ENCODE measurements around the gene MIOX.

The MIOX gene

DNA sequence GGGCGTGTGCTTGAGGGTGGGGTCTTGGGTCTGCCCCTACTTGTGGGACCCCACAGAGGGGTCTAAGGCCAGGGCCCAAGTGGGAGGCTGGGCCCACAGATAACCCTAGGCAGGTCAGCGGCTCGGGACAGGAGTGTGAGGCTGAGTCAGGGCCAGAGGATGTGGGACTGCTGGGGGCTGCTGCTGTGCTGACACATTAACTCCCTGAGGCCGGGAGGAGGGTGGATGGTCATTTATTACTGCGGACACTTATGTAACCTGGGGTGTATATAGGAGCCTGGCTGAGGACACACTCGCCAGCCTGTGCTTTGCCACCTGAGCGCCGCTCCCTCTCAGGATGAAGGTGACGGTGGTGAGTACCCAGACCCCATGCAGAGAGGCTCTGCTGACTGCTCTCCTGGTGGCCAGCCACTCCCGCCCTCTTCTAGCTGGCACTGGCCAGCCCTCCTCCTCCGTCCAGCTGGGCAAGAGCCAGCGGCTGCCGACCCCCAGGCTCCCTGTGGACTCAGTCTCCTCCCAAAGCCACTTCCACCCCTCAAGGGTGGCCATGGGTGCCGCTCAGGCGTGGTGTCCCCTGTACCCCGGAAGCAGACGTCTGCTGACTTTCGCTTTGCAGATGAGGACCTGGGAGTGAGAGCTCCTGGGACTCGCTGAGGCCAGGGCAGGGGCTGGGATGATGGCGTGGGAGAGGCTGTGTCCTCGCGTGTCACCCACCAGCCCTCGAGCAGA lies at the start of gene MIOX:
MIOX (plus strand) TSS at position 299 of the 729 bp plus-strand sequence; CDS start at position 338, 39 bp downstream.
- no peak within 1 kb of the TSS for H3K4me3 ChIP-seq (ENCODE audit: low read depth, low read length)
- TF ChIP-seq CTCF (IDR thresholded peaks at IDR 0.05; ENCODE audit: low read depth, low read length), result no peak

DNA sequence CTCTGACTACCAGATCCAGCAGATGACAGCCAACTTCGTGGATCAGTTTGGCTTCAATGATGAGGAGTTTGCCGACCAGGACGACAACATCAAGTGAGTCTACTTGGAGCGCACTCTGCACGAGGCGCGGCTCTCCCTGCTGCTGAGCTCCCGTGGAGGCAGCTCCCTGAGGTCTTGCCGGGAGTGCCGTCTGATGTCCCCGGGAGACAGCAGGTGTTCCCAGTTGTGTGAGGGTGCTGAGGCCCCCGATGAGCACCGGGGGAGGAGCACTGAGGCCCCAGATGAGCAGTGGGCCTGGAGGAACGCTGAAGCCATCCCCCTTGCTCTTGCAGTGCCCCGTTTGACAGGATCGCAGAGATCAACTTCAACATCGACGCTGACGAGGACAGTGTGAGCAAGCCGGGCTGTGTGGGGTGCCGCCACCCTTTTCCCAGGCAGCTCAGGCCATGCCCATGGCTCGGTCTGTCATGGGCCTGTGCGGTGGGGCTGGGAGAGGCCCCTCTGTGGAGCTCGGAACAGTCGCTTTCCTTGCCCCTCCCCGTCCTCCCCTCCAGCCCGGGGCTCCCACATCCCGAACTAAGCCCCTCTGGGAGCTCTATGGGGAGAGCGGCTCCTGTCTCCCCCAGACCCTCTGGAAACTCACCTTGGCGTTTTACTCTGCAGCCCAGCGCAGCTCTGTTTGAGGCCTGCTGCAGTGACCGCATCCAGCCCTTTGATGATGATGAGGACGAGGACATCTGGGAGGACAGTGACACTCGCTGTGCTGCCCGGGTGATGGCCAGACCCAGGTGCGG lies 49.0 kb upstream of the MIOX start:
- TF ChIP-seq CTCF (IDR thresholded peaks at IDR 0.05; ENCODE audit: low read depth, low read length), result no peak
- in situ Hi-C loops (cut with HindIII; ENCODE audit: low sequenced_read_pairs), result no loop called here
- no peak overlapping the region for H3K4me3 ChIP-seq (ENCODE audit: low read depth, low read length)
- no peak for DNase-seq (ENCODE audit: low read depth, low spot score)

More for the DNA sequence above, at the start of gene MIOX:
- no peak for DNase-seq (ENCODE audit: low read depth, low spot score)
- in situ Hi-C loops (cut with HindIII; ENCODE audit: low sequenced_read_pairs), result no loop called here

GRCh38 chr22:50438305-50439275 lies 48.1 kb upstream of the MIOX start:
- no peak for TF ChIP-seq CTCF (IDR thresholded peaks at IDR 0.05; ENCODE audit: low read depth, low read length)
- in situ Hi-C loops (cut with HindIII; ENCODE audit: low sequenced_read_pairs), result no loop called here
- DNase-seq (ENCODE audit: low read depth, low spot score), result no peak
- no peak overlapping the region for H3K4me3 ChIP-seq (ENCODE audit: low read depth, low read length)

- in situ Hi-C loops (cut with HindIII; ENCODE audit: low sequenced_read_pairs), result no loop called here
- DNase-seq (ENCODE audit: low read depth, low spot score), result no peak
- no peak overlapping the region for H3K4me3 ChIP-seq (ENCODE audit: low read depth, low read length)
- TF ChIP-seq CTCF (IDR thresholded peaks at IDR 0.05; ENCODE audit: low read depth, low read length), result no peak
Observed at GRCh38 chr22:50439314-50439870, 47.3 kb upstream of the MIOX start.

- in situ Hi-C loops (cut with HindIII; ENCODE audit: low sequenced_read_pairs), result no loop called here
- H3K4me3 ChIP-seq (ENCODE audit: low read depth, low read length), result no peak overlapping the region
- no peak for DNase-seq (ENCODE audit: low read depth, low spot score)
- no peak for TF ChIP-seq CTCF (IDR thresholded peaks at IDR 0.05; ENCODE audit: low read depth, low read length)
Observed at GRCh38 chr22:50439871-50440331, 46.8 kb upstream of the MIOX start.
